Effector memory CD4-positive, alpha-beta T cell (primary cell): ENCODE results near the gene MIDN.
A peak's percentile ranks its signal among the peaks of the same experiment; 100 is the strongest.

Experiments
- DNase-seq, 3 donors: peaks; one replicate each; pipeline ENCODE4 v3.0.0-alpha.2; 2020
- H3K27ac ChIP-seq: 2 replicates; pipeline ENCODE4 v1.7.0; 2013; ENCODE audit warnings: mild to moderate bottlenecking, low read length, moderate library complexity; ENCODE audit not compliant: insufficient read depth, poor library complexity, severe bottlenecking
- H3K27me3 ChIP-seq: replicated peaks from 2 replicates; pipeline ENCODE4 v1.7.0; 2013; ENCODE audit warnings: mild to moderate bottlenecking, low read length; ENCODE audit not compliant: insufficient read depth, control insufficient read depth, poor library complexity, severe bottlenecking
- H3K36me3 ChIP-seq: 2 replicates; pipeline ENCODE4 v1.7.0; 2013; ENCODE audit warnings: mild to moderate bottlenecking, low read length, moderate library complexity; ENCODE audit not compliant: control insufficient read depth, insufficient read depth
- H3K4me1 ChIP-seq: 2 replicates; pipeline ENCODE4 v1.7.0; 2013; ENCODE audit warnings: low read length, mild to moderate bottlenecking; ENCODE audit not compliant: control insufficient read depth, insufficient read depth, poor library complexity, severe bottlenecking
- H3K4me3 ChIP-seq: 2 replicates; pipeline ENCODE4 v1.7.0; 2013; ENCODE audit warnings: low read length, low read depth, mild to moderate bottlenecking; ENCODE audit not compliant: insufficient read depth, poor library complexity, severe bottlenecking
- H3K9me3 ChIP-seq: 2 replicates; pipeline ENCODE4 v1.7.0; 2013; ENCODE audit warnings: mild to moderate bottlenecking, low read length, moderate library complexity; ENCODE audit not compliant: control insufficient read depth

Gene MIDN

DNA sequence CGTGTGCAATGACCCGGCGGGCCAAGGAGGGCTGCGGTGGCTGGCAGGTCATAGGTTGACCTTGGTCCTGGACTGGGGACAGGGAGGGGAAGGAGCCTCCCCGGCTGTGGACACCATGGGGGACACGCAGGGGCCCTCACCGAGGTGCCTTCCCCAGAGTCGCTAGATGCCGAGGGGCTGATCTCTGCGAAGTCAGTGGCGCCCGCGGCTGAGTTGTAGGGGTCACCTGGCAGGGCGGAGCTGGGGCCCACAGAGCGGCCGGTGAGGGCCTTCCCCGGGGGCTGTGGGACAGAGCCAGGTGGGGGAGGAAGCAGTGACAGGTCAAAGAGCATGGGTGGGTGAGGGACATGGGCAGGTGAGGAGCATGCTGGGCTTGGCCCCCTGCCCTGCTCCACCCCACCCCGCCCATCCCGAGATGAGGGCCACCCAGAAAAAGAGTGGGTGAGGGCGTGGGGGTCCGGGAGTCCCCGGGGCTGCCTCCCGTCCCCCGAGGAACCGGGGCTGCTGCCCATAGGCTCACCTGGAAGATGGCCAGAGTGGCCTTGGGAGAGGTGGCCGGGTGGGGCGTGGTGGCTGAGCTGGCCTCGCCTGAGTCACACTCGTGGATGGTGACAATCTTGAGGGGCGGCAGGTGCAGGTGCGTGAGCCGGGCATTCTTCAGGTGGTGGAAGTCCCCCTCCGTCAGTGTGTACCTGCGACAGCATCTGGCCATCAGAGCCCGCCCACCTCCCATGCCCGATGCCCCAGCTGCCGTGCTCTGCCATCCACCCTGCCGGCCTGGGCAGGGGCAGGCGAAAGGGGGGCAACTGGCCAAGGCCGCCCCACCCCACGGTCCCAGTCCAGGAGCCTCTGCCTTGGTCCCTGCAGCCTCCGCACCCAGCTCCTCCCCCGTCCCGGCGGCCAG, 14.1 kb upstream of the MIDN start:
- H3K36me3 ChIP-seq = no peaks in the 10 kb centered on the region
- H3K9me3 ChIP-seq = no peaks in the 10 kb centered on the region
- H3K27me3 ChIP-seq = peaks cover 6% of the 10 kb centered on the region
- no peak for DNase-seq
- H3K27ac ChIP-seq = no peak overlapping the region
- H3K4me3 ChIP-seq = no peak overlapping the region
- H3K4me1 ChIP-seq = peaks cover 4% of the 10 kb centered on the region

- no peaks in the 10 kb centered on the region for H3K9me3 ChIP-seq
- H3K4me3 ChIP-seq = no peak overlapping the region
- no peaks in the 10 kb centered on the region for H3K36me3 ChIP-seq
- peaks cover 9% of the 10 kb centered on the region for H3K4me1 ChIP-seq
- DNase-seq = no peak
- peaks cover 6% of the 10 kb centered on the region for H3K27me3 ChIP-seq
- H3K27ac ChIP-seq = no peak overlapping the region
Observed at GRCh38 chr19:1234955-1235380, 13.4 kb upstream of the MIDN start.

DNA sequence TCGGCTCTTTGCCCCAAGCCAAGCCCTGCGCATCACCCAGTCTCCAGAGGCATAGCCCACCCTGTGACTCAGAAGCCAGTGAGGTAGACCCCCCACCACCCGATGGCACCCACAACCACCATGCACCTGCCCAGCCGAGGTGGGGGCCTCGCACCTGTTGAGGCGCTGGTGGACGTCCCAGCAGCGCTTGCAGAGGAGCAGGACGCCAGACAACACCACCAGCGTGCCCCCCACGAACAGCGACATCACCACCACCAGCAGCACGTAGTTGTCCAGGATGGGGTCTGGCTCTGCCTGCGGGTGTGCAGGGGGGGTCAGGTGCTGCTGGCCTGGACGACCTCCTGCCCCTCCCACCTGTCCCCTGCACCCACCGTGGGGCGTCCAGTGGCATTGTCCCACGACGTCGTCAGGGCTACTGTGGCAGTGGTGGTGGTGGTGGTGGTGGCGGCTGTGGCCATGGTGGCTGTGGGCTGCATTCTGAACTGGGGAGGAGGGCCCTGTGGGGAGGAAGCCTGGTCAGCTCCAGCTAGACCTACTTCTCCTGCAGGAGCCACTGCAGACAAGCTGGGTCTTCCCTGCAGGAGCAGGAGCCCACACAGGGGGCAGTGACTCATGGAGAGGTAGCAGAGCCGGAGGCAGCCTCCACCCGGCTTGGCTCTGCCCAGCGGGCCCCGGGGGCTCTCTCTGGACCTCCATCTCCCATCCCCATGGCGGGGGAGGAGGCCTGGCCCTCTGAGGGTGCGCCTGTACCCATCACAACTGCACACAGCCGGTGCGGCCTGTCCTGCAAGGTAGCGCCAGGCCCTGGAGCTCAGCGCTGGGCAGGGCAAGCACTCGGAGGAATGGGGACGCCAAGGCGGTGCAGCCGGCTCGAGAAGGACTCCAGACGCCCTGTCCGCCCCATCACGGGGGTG, 12.5 kb upstream of the MIDN start:
- Histone ChIP-seq H3K4me1 (peaks cover 17% of the 10 kb centered on the region), H3K9me3 (no peaks in the 10 kb centered on the region), H3K27me3 (peaks cover 6% of the 10 kb centered on the region), H3K4me3 (no peak overlapping the region), H3K27ac (no peak overlapping the region), H3K36me3 (no peaks in the 10 kb centered on the region)
- DNase-seq = no peak

DNA sequence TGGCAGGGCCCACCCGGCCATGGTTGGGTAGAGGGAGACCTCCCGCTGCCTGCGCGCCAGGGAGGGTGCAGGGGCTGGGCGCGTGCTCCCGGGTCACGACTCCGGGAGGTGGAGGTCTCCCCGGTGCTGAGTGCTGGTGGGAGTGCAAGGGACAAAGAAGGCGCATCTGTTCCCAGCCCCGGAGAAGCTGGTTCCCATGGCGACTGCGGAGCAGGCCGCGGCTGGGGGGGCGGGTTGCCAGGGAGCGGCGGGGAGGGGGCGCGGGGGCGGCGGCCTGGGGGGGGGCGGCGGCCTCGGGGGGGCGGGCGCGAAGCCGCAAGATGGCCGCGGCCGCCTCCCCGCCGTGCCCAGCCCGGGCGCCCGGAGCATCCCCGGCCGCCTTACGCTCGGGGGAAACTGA, 11.8 kb upstream of the MIDN start:
- H3K9me3 ChIP-seq = no peaks in the 10 kb centered on the region
- H3K4me1 ChIP-seq = peaks cover 22% of the 10 kb centered on the region
- H3K27ac ChIP-seq = no peak overlapping the region
- no peaks in the 10 kb centered on the region for H3K36me3 ChIP-seq
- peaks cover 6% of the 10 kb centered on the region for H3K27me3 ChIP-seq
- DNase-seq = no peak
- no peak overlapping the region for H3K4me3 ChIP-seq

DNA sequence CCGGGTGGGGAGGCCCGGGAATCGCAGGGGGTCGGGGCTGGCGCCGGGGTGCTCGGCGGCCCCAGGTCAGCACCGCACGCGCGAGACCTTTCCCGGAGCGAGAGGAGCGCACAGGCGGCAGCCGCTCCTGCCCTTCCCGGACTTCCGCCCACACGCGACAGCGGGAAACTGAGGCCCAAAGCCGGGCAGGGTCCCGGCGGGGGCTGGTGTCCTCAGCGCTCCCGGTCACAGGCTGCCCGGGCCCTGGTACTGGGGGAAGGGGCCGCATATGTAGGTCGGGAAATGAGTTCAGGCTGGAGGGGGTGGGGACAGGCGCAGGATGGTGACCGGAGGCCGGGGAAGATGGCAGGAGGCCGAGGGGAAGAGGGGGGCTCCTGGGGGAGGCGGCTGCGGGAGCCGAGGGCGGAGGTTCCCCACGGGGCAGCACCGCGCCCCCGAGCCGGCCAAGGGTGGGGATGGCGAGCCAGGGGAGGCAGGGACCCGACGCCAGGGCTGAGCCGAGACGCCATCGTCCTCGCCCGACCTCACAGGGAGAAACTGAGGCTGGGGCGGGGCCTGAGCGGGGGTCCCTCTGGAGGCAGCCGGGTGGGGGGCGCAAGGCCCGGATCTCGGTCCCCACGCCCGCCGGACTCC, 11.2 kb upstream of the MIDN start:
- H3K4me1 ChIP-seq = peaks cover 23% of the 10 kb centered on the region
- no peak overlapping the region for H3K27ac ChIP-seq
- peaks cover 6% of the 10 kb centered on the region for H3K27me3 ChIP-seq
- no peak for DNase-seq
- peak overlapping the region; percentile 40 for H3K4me3 ChIP-seq
- no peaks in the 10 kb centered on the region for H3K9me3 ChIP-seq
- no peaks in the 10 kb centered on the region for H3K36me3 ChIP-seq

DNA sequence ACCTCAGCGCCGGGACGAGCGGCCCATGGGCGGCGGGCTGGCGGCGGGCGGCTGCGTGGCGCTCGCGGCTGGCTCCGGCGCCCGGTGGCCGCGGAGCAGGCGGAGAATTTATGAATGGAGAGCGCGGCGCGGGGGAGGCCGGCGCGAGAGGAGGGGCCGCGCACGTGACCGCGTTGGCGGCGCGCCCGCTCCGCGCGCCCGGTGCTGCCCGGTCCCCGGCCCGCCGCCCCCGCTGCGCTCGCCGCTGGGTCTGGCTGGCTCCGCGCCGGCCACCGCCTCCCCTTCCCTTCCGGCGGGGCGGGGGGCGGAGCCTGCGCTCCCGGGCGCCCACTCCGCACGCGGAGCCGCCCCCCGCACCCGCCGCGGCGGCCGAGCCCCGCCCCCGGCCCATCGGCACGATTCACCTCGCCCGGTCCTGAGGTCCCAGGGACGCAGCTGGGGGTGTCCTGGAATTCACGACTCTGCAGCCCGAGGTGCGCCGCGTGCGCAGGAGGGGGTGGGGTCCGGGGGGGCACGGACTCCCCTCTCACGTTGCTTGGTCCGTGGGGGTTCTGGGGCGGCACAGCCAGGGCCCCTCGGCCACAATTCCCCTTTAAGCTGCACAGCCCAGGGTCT, 10.5 kb upstream of the MIDN start, which contains the start of gene CBARP:
TSS of gene CBARP (minus strand) at position 252 of the 615 bp plus-strand sequence. CDS start 1,905 bp downstream, outside the sequence.
- Histone ChIP-seq H3K36me3 (no peaks in the 10 kb centered on the region), H3K4me3 (peak within 1 kb of the TSS; percentile 40), H3K9me3 (no peaks in the 10 kb centered on the region), H3K27ac (no peak within 1 kb of the TSS), H3K4me1 (peaks cover 28% of the 10 kb centered on the region), H3K27me3 (peaks cover 6% of the 10 kb centered on the region)
- DNase-seq = no peak

- no peak overlapping the region for H3K27ac ChIP-seq
- H3K36me3 ChIP-seq = no peaks in the 10 kb centered on the region
- H3K9me3 ChIP-seq = no peaks in the 10 kb centered on the region
- H3K27me3 ChIP-seq = peaks cover 6% of the 10 kb centered on the region
- DNase-seq = no peak
- H3K4me1 ChIP-seq = peaks cover 28% of the 10 kb centered on the region
- peak overlapping the region; percentile 22 for H3K4me3 ChIP-seq
Observed at GRCh38 chr19:1238369-1239303, 9.7 kb upstream of the MIDN start.

DNA sequence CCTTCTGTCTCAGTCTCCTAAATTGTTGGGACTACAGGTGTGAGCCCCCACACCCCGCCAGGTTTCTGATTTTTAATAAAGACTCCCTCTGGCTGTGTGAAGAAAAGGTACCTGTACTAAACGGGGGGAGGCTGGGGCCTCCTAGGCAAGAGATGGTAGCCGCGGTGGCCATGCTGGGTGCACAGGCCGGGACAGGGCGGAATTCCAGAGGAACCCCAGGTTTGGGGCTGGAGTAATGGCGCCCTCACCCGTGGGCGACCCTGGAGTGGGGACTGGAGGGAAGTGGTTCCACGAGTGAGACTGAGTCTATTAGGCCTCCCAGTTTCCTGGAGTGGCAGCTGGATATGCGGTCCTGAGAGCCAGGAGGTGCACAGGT, 9.0 kb upstream of the MIDN start:
- H3K36me3 ChIP-seq = no peaks in the 10 kb centered on the region
- peak overlapping the region; percentile 37 for H3K27ac ChIP-seq
- H3K9me3 ChIP-seq = no peaks in the 10 kb centered on the region
- H3K4me1 ChIP-seq = peaks cover 33% of the 10 kb centered on the region
- no peak overlapping the region for H3K4me3 ChIP-seq
- peaks cover 6% of the 10 kb centered on the region for H3K27me3 ChIP-seq
- DNase-seq = no peak
